Left hindlimb (tissue), 1 donor: ENCODE data around the gene C3AR1.
"Not testable (repeated sequence)": the region's sequence is repeated elsewhere in the genome, so short reads cannot be mapped to it uniquely, and the experiment has no call there.

Experiments used
- DNase-seq: peaks from one replicate; pipeline ENCODE4 v3.0.0-alpha.2; 2018

Gene C3AR1

GRCh38 chr12:8065991-8066594, at the start of gene C3AR1:
TSS of gene C3AR1 (minus strand) at chr12:8066359. CDS start at chr12:8060185, 6,174 bp downstream.
- no peak for DNase-seq

GRCh38 chr12:8113117-8113516, 47.0 kb upstream of the C3AR1 start:
- not testable (repeated sequence) for DNase-seq

- peak; percentile 62 for DNase-seq
Measured at GRCh38 chr12:8108808-8109398, 42.7 kb upstream of the C3AR1 start.

GRCh38 chr12:8099235-8099634, 33.1 kb upstream of the C3AR1 start:
- no peak for DNase-seq

GRCh38 chr12:8096281-8096915, 30.2 kb upstream of the C3AR1 start:
- no peak for DNase-seq

GRCh38 chr12:8093291-8093690, 27.1 kb upstream of the C3AR1 start:
- no peak for DNase-seq

GRCh38 chr12:8089716-8090115, 23.6 kb upstream of the C3AR1 start:
- no peak for DNase-seq

GRCh38 chr12:8089277-8089676, 23.1 kb upstream of the C3AR1 start:
- not testable (repeated sequence) for DNase-seq

GRCh38 chr12:8088574-8088973, 22.4 kb upstream of the C3AR1 start:
- no peak for DNase-seq

GRCh38 chr12:8087666-8088065, 21.5 kb upstream of the C3AR1 start:
- DNase-seq: no peak

GRCh38 chr12:8084351-8084750, 18.2 kb upstream of the C3AR1 start:
- not testable (repeated sequence) for DNase-seq

- no peak for DNase-seq
Measured at GRCh38 chr12:8082808-8083100, 16.6 kb upstream of the C3AR1 start.

- no peak for DNase-seq
Measured at GRCh38 chr12:8081251-8081920, 15.2 kb upstream of the C3AR1 start.

GRCh38 chr12:8080120-8080519, 14.0 kb upstream of the C3AR1 start:
- no peak for DNase-seq

- DNase-seq: no peak
Measured at GRCh38 chr12:8078916-8079315, 12.8 kb upstream of the C3AR1 start.

- DNase-seq: peak; percentile 42
Measured at GRCh38 chr12:8078398-8078797, 12.2 kb upstream of the C3AR1 start.

GRCh38 chr12:8077207-8077606, 11.0 kb upstream of the C3AR1 start:
- no peak for DNase-seq

GRCh38 chr12:8076366-8076765, 10.2 kb upstream of the C3AR1 start:
- no peak for DNase-seq

GRCh38 chr12:8075935-8076334, 9.8 kb upstream of the C3AR1 start:
- DNase-seq: no peak

- DNase-seq: not testable (repeated sequence)
Measured at GRCh38 chr12:8071820-8072219, 5.7 kb upstream of the C3AR1 start.

- no peak for DNase-seq
Measured at GRCh38 chr12:8069582-8069981, 3.4 kb upstream of the C3AR1 start.

GRCh38 chr12:8064131-8064530, 2.0 kb downstream of the C3AR1 start:
- DNase-seq: no peak

- no peak for DNase-seq
Measured at GRCh38 chr12:8058506-8058905, 7.7 kb downstream of the C3AR1 start.

- DNase-seq: no peak
Measured at GRCh38 chr12:8057839-8058238, 8.3 kb downstream of the C3AR1 start.
